ENCODE measurements around the gene EXO1.

DNA sequence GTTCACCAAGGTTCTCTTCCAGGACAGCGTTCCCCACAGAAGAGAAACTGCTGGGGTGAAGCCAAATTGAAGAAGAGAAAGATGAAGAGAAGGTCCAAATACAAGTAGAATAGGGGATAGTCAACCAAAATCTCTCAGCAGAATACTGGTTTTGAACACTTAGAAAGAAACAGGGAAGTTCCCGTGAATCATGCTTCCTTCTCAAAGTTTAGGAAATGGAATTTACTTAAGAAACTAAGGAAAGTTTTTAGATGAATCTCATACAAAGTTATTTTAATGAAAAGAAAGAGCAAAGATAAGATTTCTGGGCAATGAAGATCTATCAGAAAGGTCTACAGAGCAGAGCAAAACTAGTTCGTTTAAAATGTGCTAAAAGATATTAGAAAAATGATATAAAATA is 43.3 kb downstream of the EXO1 start:
- TF ChIP-seq POLR2A (IDR thresholded peaks at IDR 0.05): no peak
- TF ChIP-seq, protein P1, sequence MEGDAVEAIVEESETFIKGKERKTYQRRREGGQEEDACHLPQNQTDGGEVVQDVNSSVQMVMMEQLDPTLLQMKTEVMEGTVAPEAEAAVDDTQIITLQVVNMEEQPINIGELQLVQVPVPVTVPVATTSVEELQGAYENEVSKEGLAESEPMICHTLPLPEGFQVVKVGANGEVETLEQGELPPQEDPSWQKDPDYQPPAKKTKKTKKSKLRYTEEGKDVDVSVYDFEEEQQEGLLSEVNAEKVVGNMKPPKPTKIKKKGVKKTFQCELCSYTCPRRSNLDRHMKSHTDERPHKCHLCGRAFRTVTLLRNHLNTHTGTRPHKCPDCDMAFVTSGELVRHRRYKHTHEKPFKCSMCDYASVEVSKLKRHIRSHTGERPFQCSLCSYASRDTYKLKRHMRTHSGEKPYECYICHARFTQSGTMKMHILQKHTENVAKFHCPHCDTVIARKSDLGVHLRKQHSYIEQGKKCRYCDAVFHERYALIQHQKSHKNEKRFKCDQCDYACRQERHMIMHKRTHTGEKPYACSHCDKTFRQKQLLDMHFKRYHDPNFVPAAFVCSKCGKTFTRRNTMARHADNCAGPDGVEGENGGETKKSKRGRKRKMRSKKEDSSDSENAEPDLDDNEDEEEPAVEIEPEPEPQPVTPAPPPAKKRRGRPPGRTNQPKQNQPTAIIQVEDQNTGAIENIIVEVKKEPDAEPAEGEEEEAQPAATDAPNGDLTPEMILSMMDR (IDR thresholded peaks at IDR 0.05): no peak

All from thyroid gland (tissue), 4 donors.